NCI-H2107 treated with DMSO at 0.1 percent for 48 hours (cell line): ENCODE results near the gene MTNR1B.
A peak's percentile ranks its signal among the peaks of the same experiment; 100 is the strongest.

Experiments used
- DNase-seq: peaks from one replicate; lab custom pipeline; 2025; ENCODE audit not compliant: unreplicated experiment; lab: John Stamatoyannopoulos, UW

The MTNR1B gene

GRCh38 chr11:92969634-92970347 is at the start of gene MTNR1B:
Gene MTNR1B (plus strand): TSS chr11:92969651. CDS start chr11:92969726, 75 bp downstream.
- DNase-seq = no peak

DNA sequence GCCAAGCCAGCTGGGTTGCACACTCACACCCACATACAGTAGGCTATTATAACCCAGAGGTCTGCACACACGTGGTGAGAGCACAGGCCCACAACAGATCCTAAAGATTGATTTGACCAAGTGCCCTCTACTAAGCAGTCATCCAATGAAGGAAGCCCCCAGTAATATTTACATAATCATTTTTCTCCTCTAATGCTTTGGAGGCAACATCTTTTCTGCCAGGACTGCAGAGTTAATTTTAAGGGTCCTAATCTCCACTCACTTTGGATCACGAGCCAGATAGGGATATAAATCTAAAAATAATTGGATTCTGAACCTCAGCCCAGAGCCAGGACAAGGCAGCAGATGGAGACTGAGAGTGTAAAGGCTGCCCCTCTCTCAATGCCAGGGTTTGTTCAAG is 49.1 kb upstream of the MTNR1B start:
- DNase-seq = no peak

DNA sequence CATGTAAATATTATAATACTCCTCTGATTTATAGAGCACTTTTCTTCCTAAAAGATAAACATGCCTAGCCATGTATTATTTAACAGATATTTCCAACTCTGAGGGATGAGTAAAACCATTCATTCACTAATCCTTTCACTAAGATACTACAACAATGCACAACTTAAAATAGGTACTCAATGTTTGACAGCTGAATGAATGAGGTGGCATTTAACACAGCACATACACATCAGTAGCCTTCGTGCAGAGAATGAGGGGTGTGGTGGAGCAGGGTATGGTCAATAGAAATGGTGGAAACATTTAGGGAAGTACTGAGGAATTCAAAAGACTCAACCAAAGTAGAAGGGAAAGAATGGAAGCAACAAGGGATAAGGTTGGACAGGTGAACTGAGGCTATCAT is 46.7 kb upstream of the MTNR1B start:
- DNase-seq = no peak

DNA sequence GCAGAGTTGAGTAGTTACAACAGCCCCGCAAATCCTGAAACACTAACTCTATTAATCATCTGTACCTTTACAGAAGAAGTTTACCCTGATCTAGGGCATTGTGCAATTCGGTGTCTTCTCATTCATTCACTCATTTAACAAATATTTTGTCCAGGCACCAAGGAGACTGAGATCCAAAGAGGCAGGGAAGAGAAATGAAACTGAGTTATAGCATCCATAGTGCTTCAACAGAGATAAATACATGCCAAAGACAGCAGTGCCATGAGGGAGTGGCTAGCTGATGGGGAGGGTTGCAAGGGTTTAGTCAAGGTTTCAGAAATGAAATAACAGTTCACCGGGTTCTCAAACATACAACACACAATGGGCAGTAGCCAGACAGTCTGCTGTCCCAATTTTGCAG is 40.2 kb upstream of the MTNR1B start:
- no peak for DNase-seq

GRCh38 chr11:92929653-92930052 is 39.8 kb upstream of the MTNR1B start:
- DNase-seq = no peak

DNA sequence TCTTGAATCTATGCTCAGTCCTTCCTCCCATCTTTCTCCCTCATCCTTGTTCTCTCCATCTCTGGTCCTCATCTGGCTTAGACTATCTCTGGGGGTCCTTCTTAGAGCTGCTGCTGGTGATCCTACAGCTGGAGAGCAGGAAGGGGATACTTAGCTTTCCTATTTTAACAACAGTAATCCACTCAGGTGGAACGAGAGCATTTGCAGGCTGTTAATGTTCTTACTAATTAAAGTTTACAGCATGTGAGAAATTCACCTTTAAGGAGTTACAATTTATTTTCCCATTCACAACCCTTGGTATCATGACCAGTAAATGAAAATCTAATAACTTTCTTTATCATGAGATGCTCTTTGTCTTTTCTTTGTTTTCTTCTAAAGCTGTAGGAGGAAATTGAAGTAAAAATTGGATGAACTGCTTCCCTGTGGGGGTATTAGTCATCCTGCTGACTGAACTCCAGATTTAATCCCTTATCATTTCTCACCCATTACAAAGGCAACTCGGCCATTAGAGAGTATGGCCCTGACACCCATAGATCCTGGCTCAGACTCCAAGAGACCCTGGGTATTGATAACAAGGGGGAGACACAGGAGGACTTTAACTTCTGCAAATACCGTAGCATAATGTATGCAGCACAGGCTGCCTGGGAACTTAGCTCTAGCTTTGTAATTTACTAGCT is 37.6 kb upstream of the MTNR1B start:
- DNase-seq = no peak

- no peak for DNase-seq
These were observed 30.1 kb upstream of the MTNR1B start for GRCh38 chr11:92939305-92939704.

DNA sequence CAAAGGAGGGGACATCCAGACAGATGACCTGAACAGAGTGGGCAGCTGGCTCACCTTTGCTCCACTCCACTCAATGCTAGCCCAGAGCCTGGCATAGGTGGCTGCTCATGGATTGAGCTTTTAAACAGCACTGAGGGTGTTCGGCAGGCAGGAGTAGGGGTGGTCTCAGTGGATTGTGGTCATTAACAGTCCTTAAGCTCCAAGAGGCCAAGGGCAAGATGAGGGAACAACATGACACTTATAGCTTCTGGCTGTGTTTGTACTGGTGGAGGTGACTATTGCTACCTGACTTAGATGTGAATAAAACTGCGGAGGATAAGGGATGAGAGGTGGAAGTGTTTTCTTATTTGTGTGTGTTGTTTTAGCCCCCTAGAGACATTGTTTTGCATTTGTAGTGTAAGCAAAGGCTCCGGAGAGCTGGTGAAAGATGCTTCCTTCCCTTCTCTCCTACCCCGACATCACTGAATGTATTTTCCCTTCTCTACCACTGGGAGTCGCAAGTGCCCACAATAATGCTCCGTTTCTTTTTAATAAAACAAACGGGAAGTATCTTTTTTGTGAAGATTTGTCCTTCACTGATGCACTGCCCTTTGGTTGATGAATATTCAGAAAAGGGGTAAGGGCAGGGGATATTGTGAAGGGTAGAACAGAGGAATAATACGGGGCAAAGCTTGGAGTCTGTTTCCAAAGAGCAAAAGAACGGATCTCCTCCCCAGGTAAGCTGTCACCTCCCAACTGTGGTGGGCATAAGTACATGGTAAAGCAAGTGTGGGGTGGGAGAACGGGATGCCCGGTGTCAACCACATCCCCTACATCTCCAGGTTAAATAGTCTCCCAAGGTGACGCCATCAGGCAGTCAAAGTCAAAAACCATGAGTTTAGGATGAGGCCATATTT is 27.5 kb upstream of the MTNR1B start:
- DNase-seq = no peak

DNA sequence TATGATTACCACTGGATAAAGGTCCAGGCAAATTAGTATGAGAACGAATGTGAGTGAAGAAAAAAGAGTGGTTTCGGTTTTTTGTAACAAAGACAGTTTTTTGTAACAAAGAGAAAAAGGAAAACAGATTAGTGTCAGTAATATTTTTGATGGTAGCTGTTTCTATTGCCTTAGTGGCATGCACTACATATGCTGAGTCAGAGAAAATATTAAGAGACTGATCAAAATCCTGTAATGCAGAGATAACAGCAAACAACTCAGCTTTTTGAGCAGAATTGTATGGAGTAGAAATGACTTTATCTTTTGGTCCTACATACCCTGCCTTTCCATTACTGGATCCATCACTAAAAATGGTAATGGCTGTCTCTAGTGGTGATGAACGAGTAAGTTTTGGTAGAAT is 22.7 kb upstream of the MTNR1B start:
- DNase-seq = no peak

GRCh38 chr11:92948116-92948515 is 21.3 kb upstream of the MTNR1B start:
- no peak for DNase-seq

GRCh38 chr11:92954003-92954402 is 15.4 kb upstream of the MTNR1B start:
- DNase-seq = peak; percentile 48

GRCh38 chr11:92955860-92956259 is 13.6 kb upstream of the MTNR1B start:
- DNase-seq = no peak

DNA sequence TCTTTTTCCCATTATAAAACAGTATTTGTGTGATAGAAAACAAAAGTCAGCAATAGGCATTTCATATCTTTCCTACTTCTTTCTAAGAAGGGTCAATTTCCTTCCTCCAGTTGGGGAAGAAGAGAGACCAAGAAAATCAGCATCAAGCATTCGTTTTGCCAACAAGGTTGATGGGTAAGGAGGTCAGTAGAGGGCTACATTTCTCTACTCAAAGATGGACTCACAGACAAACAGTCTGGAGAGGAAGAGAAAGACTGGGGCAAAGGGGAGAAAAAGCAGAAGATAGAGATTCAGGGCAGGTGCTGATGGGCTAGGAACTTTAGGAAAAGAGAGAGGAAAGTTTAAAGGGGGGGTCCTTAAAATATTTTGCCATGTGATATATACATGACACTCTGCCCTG is 8.6 kb upstream of the MTNR1B start:
- DNase-seq = no peak

DNA sequence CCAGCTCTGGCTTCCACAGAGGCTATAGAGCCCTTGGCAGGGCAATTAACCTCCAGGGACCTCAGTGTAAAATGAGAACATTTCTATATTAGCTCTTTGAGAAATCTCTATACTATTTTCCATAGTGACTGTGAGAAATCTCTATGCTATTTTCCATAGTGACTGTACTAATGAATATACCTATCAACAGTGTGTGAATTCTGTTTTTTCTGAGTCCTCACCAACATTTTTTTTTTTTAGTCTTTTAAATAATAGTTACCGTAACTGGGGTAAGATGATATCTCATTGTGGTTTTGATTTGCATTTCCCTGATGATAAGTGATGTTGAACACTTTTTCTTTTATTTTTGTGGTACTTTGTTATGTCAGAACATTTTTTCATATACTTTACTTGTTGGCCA is 7.0 kb upstream of the MTNR1B start:
- DNase-seq = peak; percentile 16

- no peak for DNase-seq
These were observed 5.0 kb upstream of the MTNR1B start for GRCh38 chr11:92964471-92964870.

DNA sequence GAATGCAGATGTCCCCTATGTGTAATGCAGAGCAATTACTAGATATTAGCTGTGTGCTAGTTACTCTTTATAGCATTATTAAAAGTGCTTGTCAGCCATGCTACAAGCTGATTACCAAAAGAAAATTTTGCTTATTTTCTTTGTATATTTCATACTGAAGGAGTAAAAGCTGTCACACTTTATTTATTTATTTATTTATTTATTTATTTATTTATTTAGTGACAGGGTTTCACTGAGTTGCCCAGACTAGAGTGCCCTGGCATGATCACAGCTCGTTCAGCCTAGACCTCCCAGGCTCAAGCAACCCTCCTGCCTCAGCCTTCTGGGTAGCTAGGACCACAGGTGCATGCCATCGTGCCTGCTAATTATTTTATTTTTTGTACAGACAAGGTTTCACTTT is 4.3 kb upstream of the MTNR1B start:
- DNase-seq = no peak

GRCh38 chr11:92967178-92967577 is 2.3 kb upstream of the MTNR1B start:
- no peak for DNase-seq

- no peak for DNase-seq
These were observed 1.6 kb upstream of the MTNR1B start for GRCh38 chr11:92967867-92968266.

DNA sequence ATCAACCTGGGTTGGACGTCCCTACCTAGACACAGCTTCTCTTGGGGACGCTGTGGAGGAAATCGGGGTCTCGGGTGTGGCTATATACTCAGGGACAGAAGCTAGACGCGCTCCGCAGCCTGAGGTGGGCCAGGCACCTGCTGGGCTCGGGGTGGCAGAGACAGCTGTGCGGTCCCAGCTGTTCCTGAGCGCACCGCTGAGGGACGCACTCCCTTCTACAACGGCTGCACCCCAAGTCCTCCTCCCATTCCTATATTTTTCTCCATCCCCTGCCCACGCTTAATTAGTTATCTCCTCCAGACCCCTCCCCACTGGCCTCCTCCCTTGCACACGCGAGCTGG is 188 bp upstream of the MTNR1B start:
- no peak for DNase-seq

GRCh38 chr11:92972248-92972647 is 2.8 kb downstream of the MTNR1B start:
- no peak for DNase-seq

- no peak for DNase-seq
These were observed 5.8 kb downstream of the MTNR1B start for GRCh38 chr11:92975285-92975684.

- no peak for DNase-seq
These were observed 7.2 kb downstream of the MTNR1B start for GRCh38 chr11:92976681-92977080.
